ENCODE data around the gene XPC.
A peak's percentile ranks its signal among the peaks of the same experiment; 100 is the strongest.

Gene XPC

DNA sequence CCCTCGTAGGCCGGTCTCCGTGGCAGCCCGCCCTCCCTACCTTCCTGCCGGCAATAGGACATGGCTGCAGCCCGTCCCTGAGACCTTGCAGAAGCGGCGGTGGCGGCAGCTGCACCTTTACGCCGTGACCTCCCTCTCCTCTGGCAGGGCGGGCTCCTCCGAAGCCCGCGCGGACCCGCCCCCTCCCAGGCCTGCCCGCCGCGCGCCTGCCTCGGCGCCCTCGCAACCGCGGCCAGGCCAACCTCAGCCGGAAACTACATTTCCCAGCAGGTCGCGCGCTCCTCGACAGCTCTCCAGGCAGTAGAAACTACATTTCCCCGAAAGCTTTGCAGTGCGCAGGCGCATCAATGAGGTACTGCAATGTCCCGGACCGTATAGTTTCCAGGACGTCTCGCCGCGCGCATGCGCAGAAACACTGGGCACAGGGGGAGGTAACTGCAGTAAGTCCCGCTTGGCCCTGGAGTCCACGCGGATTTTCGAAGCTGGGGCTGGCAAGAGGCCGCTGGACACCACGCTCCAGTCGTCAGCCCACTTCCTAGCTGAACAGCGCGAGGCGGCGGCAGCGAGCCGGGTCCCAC, 53.7 kb downstream of the XPC start, which contains the start of the genes CHCHD4 and TMEM43:
Gene CHCHD4, minus strand, starts transcription at position 256 of the 578 bp plus-strand sequence. Its CDS starts 194 bp downstream, at position 62.
Gene TMEM43, plus strand, starts transcription at position 438 of the 578 bp plus-strand sequence. CDS start 142 bp downstream, outside the sequence.
- Histone ChIP-seq H3K9me3 (ENCODE audit: control insufficient read depth, insufficient read depth, low read depth, low read length) (no peaks in the 10 kb centered on the region), H3K4me1 (ENCODE audit: control insufficient read depth, insufficient read depth, low read length) (peaks cover 4% of the 10 kb centered on the region), H3K36me3 (ENCODE audit: control insufficient read depth in 2 of 2, insufficient read depth in 1 of 2, low read length in 2 of 2) (peaks cover 11 to 59% of the 10 kb centered on the region in 2 experiments), H3K27ac (ENCODE audit: extremely low read depth, low read depth, low read length) (peak within 1 kb of the TSS; percentile 73), H3K4me3 (ENCODE audit: low read depth, low read length) (peak within 1 kb of the TSS; percentile 73)
- ChIA-PET POLR2A (interaction anchor here (0.8 to 2.1 kb wide), 10 partner anchors 10 to 527 kb away, joined by 3 to 32 read pairs (median 7); partner anchors contain the start of genes CCDC174, LSM3 and XPC), CTCF (interaction anchor here (0.6 to 2.9 kb wide), 4 partner anchors 228 to 1208 kb away, joined by 3 to 13 read pairs (median 4); partner anchors contain the start of gene SH3BP5)
- peak; percentile 90 for TF ChIP-seq ZBTB8A (tag by site-specific recombination; IDR thresholded peaks at IDR 0.05)
- TF ChIP-seq, protein P1, sequence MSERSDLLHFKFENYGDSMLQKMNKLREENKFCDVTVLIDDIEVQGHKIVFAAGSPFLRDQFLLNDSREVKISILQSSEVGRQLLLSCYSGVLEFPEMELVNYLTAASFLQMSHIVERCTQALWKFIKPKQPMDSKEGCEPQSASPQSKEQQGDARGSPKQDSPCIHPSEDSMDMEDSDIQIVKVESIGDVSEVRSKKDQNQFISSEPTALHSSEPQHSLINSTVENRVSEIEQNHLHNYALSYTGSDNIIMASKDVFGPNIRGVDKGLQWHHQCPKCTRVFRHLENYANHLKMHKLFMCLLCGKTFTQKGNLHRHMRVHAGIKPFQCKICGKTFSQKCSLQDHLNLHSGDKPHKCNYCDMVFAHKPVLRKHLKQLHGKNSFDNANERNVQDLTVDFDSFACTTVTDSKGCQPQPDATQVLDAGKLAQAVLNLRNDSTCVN (tag by site-specific recombination; optimal IDR thresholded peaks at IDR 0.05), result peak; percentile 84
- no peak for TF ChIP-seq ZNF830 (tag by site-specific recombination; IDR thresholded peaks at IDR 0.05; ENCODE audit: low read depth)
- TF ChIP-seq, protein P2, sequence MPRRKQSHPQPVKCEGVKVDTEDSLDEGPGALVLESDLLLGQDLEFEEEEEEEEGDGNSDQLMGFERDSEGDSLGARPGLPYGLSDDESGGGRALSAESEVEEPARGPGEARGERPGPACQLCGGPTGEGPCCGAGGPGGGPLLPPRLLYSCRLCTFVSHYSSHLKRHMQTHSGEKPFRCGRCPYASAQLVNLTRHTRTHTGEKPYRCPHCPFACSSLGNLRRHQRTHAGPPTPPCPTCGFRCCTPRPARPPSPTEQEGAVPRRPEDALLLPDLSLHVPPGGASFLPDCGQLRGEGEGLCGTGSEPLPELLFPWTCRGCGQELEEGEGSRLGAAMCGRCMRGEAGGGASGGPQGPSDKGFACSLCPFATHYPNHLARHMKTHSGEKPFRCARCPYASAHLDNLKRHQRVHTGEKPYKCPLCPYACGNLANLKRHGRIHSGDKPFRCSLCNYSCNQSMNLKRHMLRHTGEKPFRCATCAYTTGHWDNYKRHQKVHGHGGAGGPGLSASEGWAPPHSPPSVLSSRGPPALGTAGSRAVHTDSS (tag by site-specific recombination; IDR thresholded peaks at IDR 0.05), result 0 out of 2 replicates have a peak, but pooled peaks have one; percentile 13
- TF ChIP-seq ZNF629 (tag by site-specific recombination; IDR thresholded peaks at IDR 0.05), result no peak
- TF ChIP-seq, protein P3, sequence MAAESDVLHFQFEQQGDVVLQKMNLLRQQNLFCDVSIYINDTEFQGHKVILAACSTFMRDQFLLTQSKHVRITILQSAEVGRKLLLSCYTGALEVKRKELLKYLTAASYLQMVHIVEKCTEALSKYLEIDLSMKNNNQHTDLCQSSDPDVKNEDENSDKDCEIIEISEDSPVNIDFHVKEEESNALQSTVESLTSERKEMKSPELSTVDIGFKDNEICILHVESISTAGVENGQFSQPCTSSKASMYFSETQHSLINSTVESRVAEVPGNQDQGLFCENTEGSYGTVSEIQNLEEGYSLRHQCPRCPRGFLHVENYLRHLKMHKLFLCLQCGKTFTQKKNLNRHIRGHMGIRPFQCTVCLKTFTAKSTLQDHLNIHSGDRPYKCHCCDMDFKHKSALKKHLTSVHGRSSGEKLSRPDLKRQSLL (tag by site-specific recombination; IDR thresholded peaks at IDR 0.05), result 0 out of 2 replicates have a peak, but pooled peaks have one; percentile 28
- TF ChIP-seq ZNF335 (tag by site-specific recombination; conservative IDR thresholded peaks at IDR 0.05), result peak; percentile 100
- no peak for TF ChIP-seq ZNF140 (tag by site-specific recombination; IDR thresholded peaks at IDR 0.05)
- no peak for TF ChIP-seq GLI4 (tag by site-specific recombination; IDR thresholded peaks at IDR 0.05)
- TF ChIP-seq ZNF530 (tag by site-specific recombination; IDR thresholded peaks at IDR 0.05; ENCODE audit: low read depth), result no peak
- peak; percentile 80 for TF ChIP-seq ZSCAN30 (tag by site-specific recombination; IDR thresholded peaks at IDR 0.05)
- TF ChIP-seq, protein P4, sequence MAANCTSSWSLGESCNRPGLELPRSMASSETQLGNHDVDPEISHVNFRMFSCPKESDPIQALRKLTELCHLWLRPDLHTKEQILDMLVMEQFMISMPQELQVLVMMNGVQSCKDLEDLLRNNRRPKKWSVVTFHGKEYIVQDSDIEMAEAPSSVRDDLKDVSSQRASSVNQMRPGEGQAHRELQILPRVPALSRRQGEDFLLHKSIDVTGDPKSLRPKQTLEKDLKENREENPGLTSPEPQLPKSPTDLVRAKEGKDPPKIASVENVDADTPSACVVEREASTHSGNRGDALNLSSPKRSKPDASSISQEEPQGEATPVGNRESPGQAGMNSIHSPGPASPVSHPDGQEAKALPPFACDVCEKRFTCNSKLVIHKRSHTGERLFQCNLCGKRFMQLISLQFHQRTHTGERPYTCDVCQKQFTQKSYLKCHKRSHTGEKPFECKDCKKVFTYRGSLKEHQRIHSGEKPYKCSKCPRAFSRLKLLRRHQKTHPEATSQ (tag by site-specific recombination; IDR thresholded peaks at IDR 0.05), result 0 out of 2 replicates have a peak, but pooled peaks have one; percentile 20
- peak; percentile 74 for TF ChIP-seq SP2 (tag by site-specific recombination; IDR thresholded peaks at IDR 0.05)
- peak; percentile 25; the same call in 1 of the 2 replicates for TF ChIP-seq ZFHX2 (tag by site-specific recombination; conservative IDR thresholded peaks at IDR 0.05)
- peak; percentile 87 for TF ChIP-seq SP3 (tag by site-specific recombination; IDR thresholded peaks at IDR 0.05)
- no peak for TF ChIP-seq ZSCAN16 (tag by site-specific recombination; IDR thresholded peaks at IDR 0.05)
- no peak for TF ChIP-seq ZNF544 (tag by site-specific recombination; IDR thresholded peaks at IDR 0.05)
- TF ChIP-seq FEZF1 (tag by site-specific recombination; IDR thresholded peaks at IDR 0.05), result peak; percentile 54
- peak; percentile 67 for TF ChIP-seq KLF9 (tag by site-specific recombination; IDR thresholded peaks at IDR 0.05; ENCODE audit: low read depth)
- TF ChIP-seq ZNF561 (tag by site-specific recombination; IDR thresholded peaks at IDR 0.05; ENCODE audit: borderline replicate concordance), result peak; percentile 16; the same call in 1 of the 2 replicates
- TF ChIP-seq ZNF660 (tag by site-specific recombination; IDR thresholded peaks at IDR 0.05), result peak; percentile 13; the same call in 1 of the 2 replicates
- TF ChIP-seq ZEB2 (tag by site-specific recombination; IDR thresholded peaks at IDR 0.05), result no peak
- TF ChIP-seq, protein P5, sequence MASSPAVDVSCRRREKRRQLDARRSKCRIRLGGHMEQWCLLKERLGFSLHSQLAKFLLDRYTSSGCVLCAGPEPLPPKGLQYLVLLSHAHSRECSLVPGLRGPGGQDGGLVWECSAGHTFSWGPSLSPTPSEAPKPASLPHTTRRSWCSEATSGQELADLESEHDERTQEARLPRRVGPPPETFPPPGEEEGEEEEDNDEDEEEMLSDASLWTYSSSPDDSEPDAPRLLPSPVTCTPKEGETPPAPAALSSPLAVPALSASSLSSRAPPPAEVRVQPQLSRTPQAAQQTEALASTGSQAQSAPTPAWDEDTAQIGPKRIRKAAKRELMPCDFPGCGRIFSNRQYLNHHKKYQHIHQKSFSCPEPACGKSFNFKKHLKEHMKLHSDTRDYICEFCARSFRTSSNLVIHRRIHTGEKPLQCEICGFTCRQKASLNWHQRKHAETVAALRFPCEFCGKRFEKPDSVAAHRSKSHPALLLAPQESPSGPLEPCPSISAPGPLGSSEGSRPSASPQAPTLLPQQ (tag by site-specific recombination; IDR thresholded peaks at IDR 0.05), result peak; percentile 58; the same call in 1 of the 2 replicates
- TF ChIP-seq ZNF341 (tag by site-specific recombination; IDR thresholded peaks at IDR 0.05; ENCODE audit: low read depth), result peak; percentile 64
- peak; percentile 34; the same call in 1 of the 2 replicates for TF ChIP-seq ZNF324 (tag by site-specific recombination; IDR thresholded peaks at IDR 0.05)
- TF ChIP-seq ZNF658 (tag by site-specific recombination; IDR thresholded peaks at IDR 0.05), result no peak
- TF ChIP-seq, protein P6, sequence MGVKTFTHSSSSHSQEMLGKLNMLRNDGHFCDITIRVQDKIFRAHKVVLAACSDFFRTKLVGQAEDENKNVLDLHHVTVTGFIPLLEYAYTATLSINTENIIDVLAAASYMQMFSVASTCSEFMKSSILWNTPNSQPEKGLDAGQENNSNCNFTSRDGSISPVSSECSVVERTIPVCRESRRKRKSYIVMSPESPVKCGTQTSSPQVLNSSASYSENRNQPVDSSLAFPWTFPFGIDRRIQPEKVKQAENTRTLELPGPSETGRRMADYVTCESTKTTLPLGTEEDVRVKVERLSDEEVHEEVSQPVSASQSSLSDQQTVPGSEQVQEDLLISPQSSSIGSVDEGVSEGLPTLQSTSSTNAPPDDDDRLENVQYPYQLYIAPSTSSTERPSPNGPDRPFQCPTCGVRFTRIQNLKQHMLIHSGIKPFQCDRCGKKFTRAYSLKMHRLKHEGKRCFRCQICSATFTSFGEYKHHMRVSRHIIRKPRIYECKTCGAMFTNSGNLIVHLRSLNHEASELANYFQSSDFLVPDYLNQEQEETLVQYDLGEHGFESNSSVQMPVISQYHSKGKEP (tag by site-specific recombination; IDR thresholded peaks at IDR 0.05), result peak; percentile 42; the same call in 1 of the 2 replicates
- TF ChIP-seq ZNF621 (tag by site-specific recombination; IDR thresholded peaks at IDR 0.05), result no peak

All from HEK293 (cell line).